DLD1 (cell line): Measurements from ENCODE around the gene RPL10.
"Not testable (repeated sequence)": the region's sequence is repeated elsewhere in the genome, so short reads cannot be mapped to it uniquely, and the experiment has no call there.

Source experiments
- in situ Hi-C: cut with HindIII; loops from 2 replicates; pipeline ENCODE4 v1.10.0; 2017; ENCODE audit warnings: low sequenced_read_pairs

Gene RPL10

GRCh38 chrX:154399527-154400368 lies 1.6 kb downstream of the RPL10 start:
- in situ Hi-C loops = no loop called here

- in situ Hi-C loops = not testable (repeated sequence)
Measured at GRCh38 chrX:154400369-154400817, 2.2 kb downstream of the RPL10 start.

- in situ Hi-C loops = no loop called here
Measured at GRCh38 chrX:154401045-154401799, 3.0 kb downstream of the RPL10 start.

GRCh38 chrX:154401918-154402621 lies 3.9 kb downstream of the RPL10 start:
- in situ Hi-C loops = no loop called here

GRCh38 chrX:154402622-154403127 lies 4.5 kb downstream of the RPL10 start:
- in situ Hi-C loops = no loop called here

GRCh38 chrX:154403192-154403591 lies 5.0 kb downstream of the RPL10 start:
- in situ Hi-C loops = no loop called here

- in situ Hi-C loops = no loop called here
Measured at GRCh38 chrX:154403858-154404257, 5.7 kb downstream of the RPL10 start.

- in situ Hi-C loops = no loop called here
Measured at GRCh38 chrX:154404625-154405192, 6.5 kb downstream of the RPL10 start.

- in situ Hi-C loops = no loop called here
Measured at GRCh38 chrX:154408659-154409221, 10.6 kb downstream of the RPL10 start.

- in situ Hi-C loops = no loop called here
Measured at GRCh38 chrX:154409222-154409871, 11.2 kb downstream of the RPL10 start, which contains the start of gene DNASE1L1. DNASE1L1 (minus strand) TSS chrX:154409254; CDS start chrX:154405568, 3,686 bp downstream.

- in situ Hi-C loops = no loop called here
Measured at GRCh38 chrX:154411981-154412340, 13.8 kb downstream of the RPL10 start.

- in situ Hi-C loops = no loop called here
Measured at GRCh38 chrX:154412468-154412867, 14.3 kb downstream of the RPL10 start.

- in situ Hi-C loops = no loop called here
Measured at GRCh38 chrX:154413142-154413541, 15.0 kb downstream of the RPL10 start.

- in situ Hi-C loops = no loop called here
Measured at GRCh38 chrX:154417157-154417556, 19.0 kb downstream of the RPL10 start.

GRCh38 chrX:154419189-154419588 lies 21.0 kb downstream of the RPL10 start:
- in situ Hi-C loops = no loop called here

- in situ Hi-C loops = no loop called here
Measured at GRCh38 chrX:154419688-154420401, 21.7 kb downstream of the RPL10 start.

- in situ Hi-C loops = no loop called here
Measured at GRCh38 chrX:154420402-154420756, 22.2 kb downstream of the RPL10 start.

GRCh38 chrX:154426916-154427770 lies 29.0 kb downstream of the RPL10 start:
- in situ Hi-C loops = no loop called here
